GM12875 (cell line): Measurements from ENCODE around the gene FOXRED2.

Experiments
- H3K4me3 ChIP-seq: one replicate; pipeline ENCODE4 v1.5.1; 2011; ENCODE audit warnings: low read depth, low read length, control low read depth
- CTCF ChIP-seq: IDR thresholded peaks from 2 replicates; pipeline ENCODE4 v1.5.1; 2011; ENCODE audit warnings: low read depth, mild to moderate bottlenecking, control low read depth, inconsistent platforms, low read length, moderate library complexity, borderline replicate concordance; ENCODE audit not compliant: insufficient read depth

FOXRED2 gene

GRCh38 chr22:36506637-36507517 lies at the start of gene FOXRED2:
TSS of gene FOXRED2 (minus strand) at chr22:36507040. CDS start at chr22:36506422, 618 bp downstream.
- peak within 1 kb of the TSS; percentile 64 for H3K4me3 ChIP-seq
- no peak for TF ChIP-seq CTCF

- H3K4me3 ChIP-seq, result no peak overlapping the region
These were observed 47.3 kb upstream of the FOXRED2 start for GRCh38 chr22:36554098-36554497.

GRCh38 chr22:36552289-36552688 lies 45.4 kb upstream of the FOXRED2 start:
- no peak overlapping the region for H3K4me3 ChIP-seq
- no peak for TF ChIP-seq CTCF

More at GRCh38 chr22:36554098-36554497, 47.3 kb upstream of the FOXRED2 start:
- TF ChIP-seq CTCF, result no peak

GRCh38 chr22:36550701-36551495 lies 44.1 kb upstream of the FOXRED2 start:
- no peak for TF ChIP-seq CTCF
- no peak overlapping the region for H3K4me3 ChIP-seq

GRCh38 chr22:36549033-36549432 lies 42.2 kb upstream of the FOXRED2 start:
- TF ChIP-seq CTCF, result no peak
- no peak overlapping the region for H3K4me3 ChIP-seq

GRCh38 chr22:36548606-36549005 lies 41.8 kb upstream of the FOXRED2 start:
- H3K4me3 ChIP-seq, result no peak overlapping the region
- no peak for TF ChIP-seq CTCF

GRCh38 chr22:36546932-36547331 lies 40.1 kb upstream of the FOXRED2 start:
- TF ChIP-seq CTCF, result no peak
- no peak overlapping the region for H3K4me3 ChIP-seq
